Measurements from ENCODE around the gene TRABD2A.

TRABD2A gene
- long read RNA-seq = 0 reads

- H3K27ac ChIP-seq (replicated peaks) = no peak within 1 kb of the TSS
- no peak for TF ChIP-seq POLR2AphosphoS5 (IDR thresholded peaks at IDR 0.05; ENCODE audit: low read depth)
- TF ChIP-seq SPI1 (IDR thresholded peaks at IDR 0.05; ENCODE audit: borderline replicate concordance, low read depth) = peak; percentile 28; the same call in 1 of the 2 replicates
- peak within 1 kb of the TSS; percentile 34 for H3K4me3 ChIP-seq (replicated peaks; ENCODE audit: insufficient read depth, low read length)
- peaks cover 34% of the 10 kb centered on the region for H3K27me3 ChIP-seq (ENCODE audit: insufficient read depth, poor library complexity, severe bottlenecking)
- peak in 1 of 2 experiments; percentile 41 for DNase-seq (ENCODE audit: low read depth in 1 of 2, low spot score in 1 of 2)
Measured at GRCh38 chr2:84880645-84881521, at the start of gene TRABD2A. Gene TRABD2A, minus strand, starts transcription at chr2:84881084. Its CDS starts 45 bp downstream, at chr2:84881039.

GRCh38 chr2:84927275-84927627 lies 46.4 kb upstream of the TRABD2A start:
- Histone ChIP-seq H3K27ac (replicated peaks) (0 out of 2 replicates have a peak overlapping the region, but pooled peaks have one; percentile 8), H3K4me3 (replicated peaks; ENCODE audit: insufficient read depth, low read length) (no peak overlapping the region), H3K27me3 (ENCODE audit: insufficient read depth, poor library complexity, severe bottlenecking) (no peaks in the 10 kb centered on the region)
- no peak for DNase-seq (ENCODE audit: low read depth in 1 of 2, low spot score in 1 of 2)
- TF ChIP-seq SPI1 (IDR thresholded peaks at IDR 0.05; ENCODE audit: borderline replicate concordance, low read depth) = no peak
- no peak for TF ChIP-seq GABPA (IDR thresholded peaks at IDR 0.05; ENCODE audit: low read depth)
- TF ChIP-seq POLR2AphosphoS5 (IDR thresholded peaks at IDR 0.05; ENCODE audit: low read depth) = no peak
- TF ChIP-seq REST (IDR thresholded peaks at IDR 0.05; ENCODE audit: insufficient replicate concordance, low read depth) = no peak
- no peak for TF ChIP-seq CTCF (IDR thresholded peaks at IDR 0.05; ENCODE audit: insufficient read depth, low read length)

- Histone ChIP-seq H3K27ac (replicated peaks) (no peak overlapping the region), H3K4me3 (replicated peaks; ENCODE audit: insufficient read depth, low read length) (peak overlapping the region; percentile 8), H3K27me3 (ENCODE audit: insufficient read depth, poor library complexity, severe bottlenecking) (no peaks in the 10 kb centered on the region)
- TF ChIP-seq POLR2AphosphoS5 (IDR thresholded peaks at IDR 0.05; ENCODE audit: low read depth) (peak; percentile 90), SPI1 (IDR thresholded peaks at IDR 0.05; ENCODE audit: borderline replicate concordance, low read depth) (no peak), GABPA (IDR thresholded peaks at IDR 0.05; ENCODE audit: low read depth) (0 out of 2 replicates have a peak, but pooled peaks have one; percentile 17), CTCF (IDR thresholded peaks at IDR 0.05; ENCODE audit: insufficient read depth, low read length) (peak; percentile 99)
- peak; percentile 97 to 98 for DNase-seq (ENCODE audit: low read depth in 1 of 2, low spot score in 1 of 2)
Measured at GRCh38 chr2:84925724-84926376, 45.0 kb upstream of the TRABD2A start.

GRCh38 chr2:84925336-84925723 lies 44.4 kb upstream of the TRABD2A start:
- no peak for TF ChIP-seq GABPA (IDR thresholded peaks at IDR 0.05; ENCODE audit: low read depth)
- TF ChIP-seq REST (IDR thresholded peaks at IDR 0.05; ENCODE audit: insufficient replicate concordance, low read depth) = no peak
- no peak for TF ChIP-seq POLR2AphosphoS5 (IDR thresholded peaks at IDR 0.05; ENCODE audit: low read depth)
- TF ChIP-seq SPI1 (IDR thresholded peaks at IDR 0.05; ENCODE audit: borderline replicate concordance, low read depth) = no peak
- no peak for TF ChIP-seq CTCF (IDR thresholded peaks at IDR 0.05; ENCODE audit: insufficient read depth, low read length)
- Histone ChIP-seq H3K27me3 (ENCODE audit: insufficient read depth, poor library complexity, severe bottlenecking) (no peaks in the 10 kb centered on the region), H3K27ac (replicated peaks) (no peak overlapping the region), H3K4me3 (replicated peaks; ENCODE audit: insufficient read depth, low read length) (no peak overlapping the region)
- no peak for DNase-seq (ENCODE audit: low read depth in 1 of 2, low spot score in 1 of 2)
